Ovary (tissue), 9 donors: Measurements from ENCODE around the gene DAAM1. TPM values are rescaled to one million over a fixed set of nuclear protein-coding genes. Genes with fewer than 3 reads are reported as not detected.

Source experiments
- DNase-seq, 5 donors: peaks; one replicate each; pipeline ENCODE4 v3.0.0-alpha.2; 2019 to 2020
- H3K27ac ChIP-seq, 2 donors: fragments of 200-600 bp; one replicate each; pipeline versions ENCODE4 v1.5.1 to v1.8.0; 2019 to 2022
- H3K27me3 ChIP-seq: fragments of 200-600 bp; one replicate; pipeline ENCODE4 v1.8.0; 2022
- H3K36me3 ChIP-seq: fragments of 200-600 bp; sonication (generic); one replicate; pipeline ENCODE4 v1.5.1; 2019
- H3K4me1 ChIP-seq: one replicate; pipeline ENCODE4 v1.8.1; 2013; ENCODE audit warnings: mild to moderate bottlenecking, moderate library complexity; ENCODE audit not compliant: insufficient read depth
- H3K4me3 ChIP-seq: fragments of 200-600 bp; sonication (generic); one replicate; pipeline ENCODE4 v1.5.1; 2017
- H3K9me3 ChIP-seq, 2 donors: fragments of 200-600 bp in 1 of 2; sonication (generic) in 1 of 2; one replicate each; pipeline versions ENCODE4 v1.5.1 to v1.8.1; 2013 to 2019; ENCODE audit warnings: mild to moderate bottlenecking in 1 of 2, moderate library complexity in 1 of 2
- EP300 ChIP-seq: sonication (generic); formaldehyde crosslinking; IDR thresholded peaks from one replicate; pipeline ENCODE4 v1.6.1; 2017; ENCODE audit warnings: antibody characterized with exemption
- POLR2A ChIP-seq: fragments of 450-650 bp; IDR thresholded peaks from one replicate; pipeline ENCODE4 v1.6.1; 2017; ENCODE audit warnings: antibody characterized with exemption, mild to moderate bottlenecking, moderate library complexity
- WGBS, 3 donors: extraction: QIAGEN DNeasy Blood & Tissue Kit in 1 of 3; methylation state at CpG; one replicate each; pipeline versions ENCODE4 v1.1.5 to v1.1.7; 2013 to 2017; 5-methylcytosine and 5-hydroxymethylcytosine counted together
- intact Hi-C, 4 donors: fragments of 100-400 bp; cut with DNase I; formaldehyde crosslinking; loops; one replicate each; pipeline versions ENCODE4 v1.11.0 to v1.15.1; 2022 to 2023
- polyA plus RNA-seq, 2 donors: library from polyadenylated mRNA; stranded (reverse); fragments of 200-250 nt in 1 of 2; fragments of 350-450 nt in 1 of 2; fragmentation: Illumina TruSeq in 1 of 2; extraction: RNeasy Lipid Tissue Mini Kit (QIAGEN cat#74804) in 1 of 2; gene quantifications; one replicate each; pipeline ENCODE4 v1.2.3, GENCODE V29; 2013 to 2014
- total RNA-seq, 7 donors: library from RNA; depleted of rRNA in 2 of 7; stranded (reverse); fragments of >200 nt in 2 of 7; fragmentation: NEBNext Ultra II Directional in 3 of 7; extraction: Animal tissue kit (Norgen Biotek cat#: 25700) in 3 of 7; gene quantifications; one replicate each; pipeline versions ENCODE4 v1.1.0 to v1.2.4, GENCODE V29; 2016 to 2023
- TF ChIP-seq, protein P1 (sequence below), 3 donors: fragments of 450-650 bp in 2 of 3; fragments of 200-600 bp in 1 of 3; IDR thresholded peaks; one replicate each; pipeline versions ENCODE4 v1.5.1 to v1.8.0; 2016 to 2022; ENCODE audit warnings: antibody characterized with exemption in 3 of 3, mild to moderate bottlenecking in 1 of 3
- donor health status: DM: no; HTN: no; CAD: no; lungs with moderate emphysema.
- donor health status: DM: no; HTN: no; CAD: no.
- donor health status: Bipolar disorder and iron deficiency.
- donor health status: DM: yes; HTN: yes; CAD: no.
- donor health status: DM: no; HTN: no; CAD: no.
- donor health status: DM: yes; HTN: yes; CAD: no.

The DAAM1 gene
- total and polyA plus RNA-seq, 9 donors = 19.0 to 83.3 (median 35.3) TPM

GRCh38 chr14:59247801-59248584 lies 59.5 kb downstream of the DAAM1 start:
- intact Hi-C loops = no loop called here
- no peak for DNase-seq
- Histone ChIP-seq H3K4me1 (peaks cover 6% of the 10 kb centered on the region), H3K36me3 (no peaks in the 10 kb centered on the region), H3K9me3 (no peaks in the 10 kb centered on the region), H3K4me3 (no peak overlapping the region), H3K27me3 (no peaks in the 10 kb centered on the region), H3K27ac (no peak overlapping the region)
- WGBS, 3 donors = 13 to 32% (median 23%) methylated on average over 3 of the region's 3 CpGs
- TF ChIP-seq POLR2A = no peak
- TF ChIP-seq EP300 = no peak
- TF ChIP-seq, protein P1, sequence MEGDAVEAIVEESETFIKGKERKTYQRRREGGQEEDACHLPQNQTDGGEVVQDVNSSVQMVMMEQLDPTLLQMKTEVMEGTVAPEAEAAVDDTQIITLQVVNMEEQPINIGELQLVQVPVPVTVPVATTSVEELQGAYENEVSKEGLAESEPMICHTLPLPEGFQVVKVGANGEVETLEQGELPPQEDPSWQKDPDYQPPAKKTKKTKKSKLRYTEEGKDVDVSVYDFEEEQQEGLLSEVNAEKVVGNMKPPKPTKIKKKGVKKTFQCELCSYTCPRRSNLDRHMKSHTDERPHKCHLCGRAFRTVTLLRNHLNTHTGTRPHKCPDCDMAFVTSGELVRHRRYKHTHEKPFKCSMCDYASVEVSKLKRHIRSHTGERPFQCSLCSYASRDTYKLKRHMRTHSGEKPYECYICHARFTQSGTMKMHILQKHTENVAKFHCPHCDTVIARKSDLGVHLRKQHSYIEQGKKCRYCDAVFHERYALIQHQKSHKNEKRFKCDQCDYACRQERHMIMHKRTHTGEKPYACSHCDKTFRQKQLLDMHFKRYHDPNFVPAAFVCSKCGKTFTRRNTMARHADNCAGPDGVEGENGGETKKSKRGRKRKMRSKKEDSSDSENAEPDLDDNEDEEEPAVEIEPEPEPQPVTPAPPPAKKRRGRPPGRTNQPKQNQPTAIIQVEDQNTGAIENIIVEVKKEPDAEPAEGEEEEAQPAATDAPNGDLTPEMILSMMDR (IDR thresholded peaks at IDR 0.05) = no peak

- DNase-seq = no peak
- TF ChIP-seq EP300 (no peak), POLR2A (no peak)
- TF ChIP-seq, protein P1 (IDR thresholded peaks at IDR 0.05) = no peak
- H3K9me3 ChIP-seq = no peaks in the 10 kb centered on the region
- no peak overlapping the region for H3K27ac ChIP-seq
- peaks cover 10% of the 10 kb centered on the region for H3K4me1 ChIP-seq
- WGBS, 3 donors = 96 to 98% (median 98%) methylated on average over 7 of the region's 7 CpGs
- H3K36me3 ChIP-seq = no peaks in the 10 kb centered on the region
- no peak overlapping the region for H3K4me3 ChIP-seq
- intact Hi-C loops = no loop called here
- H3K27me3 ChIP-seq = no peaks in the 10 kb centered on the region
These were observed 60.6 kb downstream of the DAAM1 start for GRCh38 chr14:59249029-59249428.

- Histone ChIP-seq H3K9me3 (no peaks in the 10 kb centered on the region), H3K27me3 (no peaks in the 10 kb centered on the region), H3K4me1 (peaks cover 20% of the 10 kb centered on the region), H3K4me3 (no peak overlapping the region), H3K27ac (no peak overlapping the region), H3K36me3 (no peaks in the 10 kb centered on the region)
- WGBS, 3 donors = 70 to 79% (median 78%) methylated on average over 5 of the region's 5 CpGs
- no peak for DNase-seq
- TF ChIP-seq, protein P1 (IDR thresholded peaks at IDR 0.05) = no peak
- TF ChIP-seq POLR2A = no peak
- no peak for TF ChIP-seq EP300
- intact Hi-C loops = no loop called here
These were observed 63.6 kb downstream of the DAAM1 start for GRCh38 chr14:59251811-59252771.

DNA sequence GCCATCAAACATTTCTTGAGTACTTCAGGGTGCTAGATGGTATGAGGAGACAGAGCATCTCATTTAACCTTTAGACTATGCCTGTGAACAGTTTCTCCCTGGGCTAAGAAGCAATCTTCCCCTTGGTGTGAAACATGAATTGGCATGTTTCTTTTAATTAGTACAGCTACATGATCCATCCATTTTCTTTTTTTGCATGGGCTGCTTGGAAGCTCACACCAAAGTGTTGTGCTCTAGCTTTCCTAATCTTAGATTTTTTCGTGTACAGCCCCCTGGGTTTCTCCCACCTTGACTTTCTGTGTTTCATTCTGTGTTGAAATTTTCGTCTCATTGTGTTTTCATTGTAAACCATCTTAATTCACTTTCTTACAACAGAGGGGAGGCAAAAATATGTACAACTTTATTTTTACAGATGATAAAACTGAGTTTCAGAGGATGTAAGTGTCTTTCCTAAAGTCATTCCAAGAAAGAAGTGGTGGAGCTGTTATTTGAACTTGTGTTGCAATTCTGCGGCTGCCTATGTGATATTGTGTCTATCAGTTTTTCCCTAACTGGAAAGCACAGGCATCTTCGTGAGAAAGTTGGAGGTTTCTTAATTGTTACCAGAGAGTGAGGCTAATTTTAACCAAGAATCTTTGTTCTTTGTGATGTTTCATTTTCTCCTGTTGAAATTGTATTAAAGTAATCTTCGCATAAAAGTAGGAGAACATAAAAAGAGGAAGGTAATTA lies 64.5 kb downstream of the DAAM1 start:
- peak in 1 of 5 donors; percentile 28 for DNase-seq
- no peaks in the 10 kb centered on the region for H3K36me3 ChIP-seq
- intact Hi-C loops = no loop called here
- H3K27me3 ChIP-seq = no peaks in the 10 kb centered on the region
- H3K27ac ChIP-seq = peak overlapping the region in 1 of 2 donors; percentile 51
- peaks cover 20% of the 10 kb centered on the region for H3K4me1 ChIP-seq
- H3K4me3 ChIP-seq = no peak overlapping the region
- 25 to 36% (median 34%) methylated on average over 5 of the region's 5 CpGs for WGBS, 3 donors
- no peaks in the 10 kb centered on the region for H3K9me3 ChIP-seq
- TF ChIP-seq, protein P1 (IDR thresholded peaks at IDR 0.05) = no peak
- TF ChIP-seq EP300 (no peak), POLR2A (no peak)
